Testis (tissue), 5 donors: ENCODE measurements around the gene RIPPLY1. TPM values are rescaled to one million over a fixed set of nuclear protein-coding genes. Genes with fewer than 3 reads are reported as not detected.

Experiments
- DNase-seq: peaks from one replicate; pipeline ENCODE4 v3.0.0-alpha.2; 2019
- H3K27ac ChIP-seq, 2 donors: fragments of 200-600 bp; sonication (generic); one replicate each; pipeline ENCODE4 v1.5.1; 2019
- H3K27me3 ChIP-seq: fragments of 200-600 bp; sonication (generic); one replicate; pipeline ENCODE4 v1.5.1; 2019
- H3K36me3 ChIP-seq: fragments of 200-600 bp; sonication (generic); one replicate; pipeline ENCODE4 v1.5.1; 2017; ENCODE audit warnings: low read depth; ENCODE audit errors: missing control alignments
- H3K4me1 ChIP-seq: fragments of 200-600 bp; sonication (generic); one replicate; pipeline ENCODE4 v1.5.1; 2019
- H3K4me3 ChIP-seq, 2 donors: fragments of 200-600 bp; sonication (generic); one replicate each; pipeline ENCODE4 v1.5.1; 2017 to 2019
- H3K9me3 ChIP-seq: fragments of 200-600 bp; sonication (generic); one replicate; pipeline ENCODE4 v1.5.1; 2017
- CTCF ChIP-seq, 3 experiments: fragments of 450-650 bp in 2 of 3; fragments of 200-600 bp in 1 of 3; sonication (generic) in 1 of 3; IDR thresholded peaks; one replicate each; pipeline ENCODE4 v1.5.1; 2016 to 2019; ENCODE audit warnings: antibody characterized with exemption in 3 of 3, mild to moderate bottlenecking in 2 of 3, moderate library complexity in 1 of 3
- POLR2A ChIP-seq: fragments of 450-650 bp; IDR thresholded peaks from one replicate; pipeline ENCODE4 v1.6.1; 2017; ENCODE audit warnings: antibody characterized with exemption, mild to moderate bottlenecking, moderate library complexity
- WGBS, 2 donors: methylation state at CpG; one replicate each; pipeline ENCODE4 v1.1.5; 2018; 5-methylcytosine and 5-hydroxymethylcytosine counted together
- intact Hi-C: fragments of 100-400 bp; cut with DNase I; formaldehyde crosslinking; loops from one replicate; pipeline ENCODE4 v1.15.1; 2023; ENCODE audit warnings: low total_unique reads
- long read RNA-seq, 2 donors: transcript quantifications; one replicate each; lab custom pipeline, GENCODE V29; 2026
- polyA plus RNA-seq: library from polyadenylated mRNA; stranded (reverse); fragments of 350-450 nt; fragmentation: Illumina TruSeq; extraction: RNeasy Lipid Tissue Mini Kit (QIAGEN cat#74804); gene quantifications from one replicate; pipeline ENCODE4 v1.2.3, GENCODE V29; 2014; ENCODE audit warnings: low read depth, low replicate concordance; ENCODE audit not compliant: insufficient read depth
- total RNA-seq, 2 donors: library from RNA; depleted of rRNA; stranded (reverse); fragments of >200 nt; gene quantifications; one replicate each; pipeline ENCODE4 v1.2.3, GENCODE V29; 2016

The RIPPLY1 gene
- not detected for total RNA-seq
- not detected for polyA plus RNA-seq
- long read RNA-seq, donor 1, result 0 reads
- long read RNA-seq, donor 2, result 0 reads

GRCh38 chrX:106903291-106903824 lies at the start of gene RIPPLY1:
Gene RIPPLY1 (minus strand): TSS chrX:106903341. CDS start chrX:106903287, 54 bp downstream.
- intact Hi-C loops, result no loop called here
- Histone ChIP-seq H3K27ac (no peak within 1 kb of the TSS), H3K27me3 (no peaks in the 10 kb centered on the region), H3K4me3 (no peak within 1 kb of the TSS), H3K4me1 (no peaks in the 10 kb centered on the region), H3K9me3 (no peaks in the 10 kb centered on the region), H3K36me3 (no peaks in the 10 kb centered on the region)
- WGBS, 2 donors, result 89 to 90% methylated on average over 1 of the region's 1 CpG
- DNase-seq, result no peak
- TF ChIP-seq CTCF (IDR thresholded peaks at IDR 0.05), result no peak
- no peak for TF ChIP-seq POLR2A

GRCh38 chrX:106952538-106952937 lies 49.4 kb upstream of the RIPPLY1 start:
- TF ChIP-seq CTCF (IDR thresholded peaks at IDR 0.05), result no peak
- no peak for TF ChIP-seq POLR2A
- H3K27ac ChIP-seq, result no peak overlapping the region
- no peak overlapping the region for H3K4me3 ChIP-seq
- H3K36me3 ChIP-seq, result no peaks in the 10 kb centered on the region
- intact Hi-C loops, result no loop called here
- 87 to 88% methylated on average over 2 of the region's 2 CpGs for WGBS, 2 donors
- no peaks in the 10 kb centered on the region for H3K27me3 ChIP-seq
- H3K4me1 ChIP-seq, result no peaks in the 10 kb centered on the region
- no peaks in the 10 kb centered on the region for H3K9me3 ChIP-seq
- no peak for DNase-seq

GRCh38 chrX:106952089-106952488 lies 48.9 kb upstream of the RIPPLY1 start:
- TF ChIP-seq CTCF (IDR thresholded peaks at IDR 0.05) (no peak), POLR2A (no peak)
- no peaks in the 10 kb centered on the region for H3K27me3 ChIP-seq
- H3K27ac ChIP-seq, result no peak overlapping the region
- WGBS, 2 donors, result 88 to 90% methylated on average over 3 of the region's 3 CpGs
- intact Hi-C loops, result no loop called here
- no peaks in the 10 kb centered on the region for H3K4me1 ChIP-seq
- no peaks in the 10 kb centered on the region for H3K36me3 ChIP-seq
- no peak overlapping the region for H3K4me3 ChIP-seq
- no peaks in the 10 kb centered on the region for H3K9me3 ChIP-seq
- DNase-seq, result no peak

GRCh38 chrX:106951230-106951629 lies 48.1 kb upstream of the RIPPLY1 start:
- TF ChIP-seq POLR2A, result no peak
- TF ChIP-seq CTCF (IDR thresholded peaks at IDR 0.05), result no peak
- WGBS, 2 donors, result 83 to 93% methylated on average over 3 to 6 of the region's 6 CpGs
- no peak for DNase-seq
- Histone ChIP-seq H3K9me3 (no peaks in the 10 kb centered on the region), H3K4me3 (no peak overlapping the region), H3K36me3 (no peaks in the 10 kb centered on the region), H3K4me1 (no peaks in the 10 kb centered on the region), H3K27ac (no peak overlapping the region), H3K27me3 (no peaks in the 10 kb centered on the region)
- intact Hi-C loops, result no loop called here

- Histone ChIP-seq H3K36me3 (no peaks in the 10 kb centered on the region), H3K27ac (no peak overlapping the region), H3K4me1 (no peaks in the 10 kb centered on the region), H3K27me3 (no peaks in the 10 kb centered on the region), H3K9me3 (no peaks in the 10 kb centered on the region), H3K4me3 (no peak overlapping the region)
- no peak for DNase-seq
- TF ChIP-seq CTCF (IDR thresholded peaks at IDR 0.05) (no peak), POLR2A (no peak)
- intact Hi-C loops, result no loop called here
- 88 to 100% methylated on average over 2 of the region's 2 CpGs for WGBS, 2 donors
Measured at GRCh38 chrX:106950381-106950780, 47.2 kb upstream of the RIPPLY1 start.
